Astrocyte (in vitro differentiated cells and primary cell): ENCODE measurements around the gene CLEC16A.

Experiments used
- EZH2 ChIP-seq: IDR thresholded peaks from 2 replicates; pipeline ENCODE4 v1.6.1; 2012; ENCODE audit warnings: mild to moderate bottlenecking, low read length, inconsistent platforms; ENCODE audit not compliant: insufficient read depth
- TF ChIP-seq, protein P1 (sequence below): IDR thresholded peaks from 2 replicates; pipeline ENCODE4 v1.5.1; 2011; ENCODE audit warnings: low read depth, mild to moderate bottlenecking, inconsistent platforms, low read length, moderate library complexity; ENCODE audit not compliant: insufficient read depth

DNA sequence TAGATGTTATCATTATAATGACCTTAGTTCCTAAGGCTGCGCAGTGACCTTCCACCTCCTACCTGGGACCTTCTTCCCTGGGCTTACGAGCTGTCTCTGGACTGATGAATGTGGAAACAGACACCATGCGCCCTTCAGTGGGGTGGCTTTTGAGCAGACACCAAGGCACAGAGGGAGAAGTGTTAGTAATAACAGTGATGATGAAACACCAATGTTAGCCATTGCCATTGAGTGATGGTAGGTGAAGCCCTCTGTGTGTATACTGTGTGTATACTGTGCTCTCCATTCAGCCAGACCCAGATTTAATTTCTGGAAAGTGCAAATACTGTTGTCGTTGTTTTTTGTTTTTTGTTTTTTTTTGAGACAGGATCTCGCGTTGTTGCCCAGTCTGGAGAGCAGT lies 44.5 kb downstream of the CLEC16A start:
- TF ChIP-seq, protein P1, sequence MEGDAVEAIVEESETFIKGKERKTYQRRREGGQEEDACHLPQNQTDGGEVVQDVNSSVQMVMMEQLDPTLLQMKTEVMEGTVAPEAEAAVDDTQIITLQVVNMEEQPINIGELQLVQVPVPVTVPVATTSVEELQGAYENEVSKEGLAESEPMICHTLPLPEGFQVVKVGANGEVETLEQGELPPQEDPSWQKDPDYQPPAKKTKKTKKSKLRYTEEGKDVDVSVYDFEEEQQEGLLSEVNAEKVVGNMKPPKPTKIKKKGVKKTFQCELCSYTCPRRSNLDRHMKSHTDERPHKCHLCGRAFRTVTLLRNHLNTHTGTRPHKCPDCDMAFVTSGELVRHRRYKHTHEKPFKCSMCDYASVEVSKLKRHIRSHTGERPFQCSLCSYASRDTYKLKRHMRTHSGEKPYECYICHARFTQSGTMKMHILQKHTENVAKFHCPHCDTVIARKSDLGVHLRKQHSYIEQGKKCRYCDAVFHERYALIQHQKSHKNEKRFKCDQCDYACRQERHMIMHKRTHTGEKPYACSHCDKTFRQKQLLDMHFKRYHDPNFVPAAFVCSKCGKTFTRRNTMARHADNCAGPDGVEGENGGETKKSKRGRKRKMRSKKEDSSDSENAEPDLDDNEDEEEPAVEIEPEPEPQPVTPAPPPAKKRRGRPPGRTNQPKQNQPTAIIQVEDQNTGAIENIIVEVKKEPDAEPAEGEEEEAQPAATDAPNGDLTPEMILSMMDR, result no peak
- TF ChIP-seq EZH2, result no peak
